ENCODE measurements around the gene MAGI2. TPM values are rescaled to one million over a fixed set of nuclear protein-coding genes. Genes with fewer than 3 reads are reported as not detected.

Gene MAGI2
- total RNA-seq, 1 experiment from 2014 or later = 14.3 TPM

DNA sequence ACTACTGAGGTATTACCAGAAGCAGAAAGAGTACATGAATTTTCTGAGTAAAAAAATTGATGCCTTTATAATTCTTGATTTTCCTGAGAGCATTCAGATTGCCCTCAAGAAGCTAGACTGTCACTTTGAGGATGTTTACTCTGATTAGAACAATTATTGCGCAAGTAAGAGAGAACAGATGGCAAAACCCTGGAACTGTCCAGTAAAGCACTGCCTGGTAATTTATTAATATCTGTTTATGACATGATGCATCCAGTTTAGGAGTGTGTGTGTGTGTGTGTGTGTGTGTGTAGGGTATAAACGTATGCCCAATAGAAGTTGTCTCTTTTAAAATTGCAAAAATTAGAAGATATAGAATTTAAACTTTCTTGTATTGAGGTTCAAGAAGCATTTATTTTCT, 1275.1 kb downstream of the MAGI2 start:
- H3K23ac ChIP-seq (ENCODE audit: insufficient read length, low read depth, low read length) = no peak overlapping the region
- H3K36me3 Mint-ChIP-seq (ENCODE audit: insufficient read depth in 1 of 3, low read depth in 3 of 3) = no peaks in the 10 kb centered on the region
- no CpG with 5 or more reads among the region's 2 CpGs for WGBS (ENCODE audit: extremely low coverage, insufficient read length, low lambda C conversion rate)
- H2BK15ac ChIP-seq (ENCODE audit: low read depth, low read length) = no peak overlapping the region
- no peak overlapping the region for H3K4me2 ChIP-seq (ENCODE audit: insufficient read depth, insufficient read length, low read length)
- no peaks in the 10 kb centered on the region for H3K79me1 ChIP-seq (ENCODE audit: insufficient read depth, low read depth, low read length, poor library complexity, severe bottlenecking)
- no peaks in the 10 kb centered on the region for H3K79me2 ChIP-seq (ENCODE audit: insufficient read depth, low read length)
- H3K9me3 Mint-ChIP-seq = no peaks in the 10 kb centered on the region
- no peak overlapping the region for H3K4ac ChIP-seq (ENCODE audit: low read depth, low read length)
- no peak overlapping the region for H2BK120ac ChIP-seq (ENCODE audit: low read depth, low read length, poor library complexity, severe bottlenecking)
- no peaks in the 10 kb centered on the region for H3K9me3 ChIP-seq (ENCODE audit: control insufficient read depth, low read depth, low read length)
- no peak overlapping the region for H2AK5ac ChIP-seq (ENCODE audit: insufficient read length, low read length)
- no peak overlapping the region for H3K14ac ChIP-seq (ENCODE audit: insufficient read depth, low read length)
- no peak overlapping the region for H2BK20ac ChIP-seq (ENCODE audit: low read depth, low read length, poor library complexity, severe bottlenecking)
- no peaks in the 10 kb centered on the region for H3K27me3 ChIP-seq (ENCODE audit: insufficient read depth, low read length)
- no peaks in the 10 kb centered on the region for H3K23me2 ChIP-seq (ENCODE audit: insufficient read length, low read depth, low read length, poor library complexity, severe bottlenecking)
- no peak overlapping the region for H3K18ac ChIP-seq (ENCODE audit: insufficient read length, low read depth, low read length)
- no peak overlapping the region for H3K27ac ChIP-seq (ENCODE audit: insufficient read length, low read depth, low read length)
- H4K8ac ChIP-seq (replicated peaks; ENCODE audit: insufficient read length, low read depth, low read length) = no peak overlapping the region
- H3K27ac Mint-ChIP-seq = no peak overlapping the region
- no peaks in the 10 kb centered on the region; the same call in 1 of the 2 replicates for H3K4me1 ChIP-seq (ENCODE audit: insufficient read depth, low read length)
- H3K9ac ChIP-seq (ENCODE audit: extremely low read depth, insufficient read length, low read length) = no peak overlapping the region
- DNase-seq = no peak
- TF ChIP-seq, protein P1, sequence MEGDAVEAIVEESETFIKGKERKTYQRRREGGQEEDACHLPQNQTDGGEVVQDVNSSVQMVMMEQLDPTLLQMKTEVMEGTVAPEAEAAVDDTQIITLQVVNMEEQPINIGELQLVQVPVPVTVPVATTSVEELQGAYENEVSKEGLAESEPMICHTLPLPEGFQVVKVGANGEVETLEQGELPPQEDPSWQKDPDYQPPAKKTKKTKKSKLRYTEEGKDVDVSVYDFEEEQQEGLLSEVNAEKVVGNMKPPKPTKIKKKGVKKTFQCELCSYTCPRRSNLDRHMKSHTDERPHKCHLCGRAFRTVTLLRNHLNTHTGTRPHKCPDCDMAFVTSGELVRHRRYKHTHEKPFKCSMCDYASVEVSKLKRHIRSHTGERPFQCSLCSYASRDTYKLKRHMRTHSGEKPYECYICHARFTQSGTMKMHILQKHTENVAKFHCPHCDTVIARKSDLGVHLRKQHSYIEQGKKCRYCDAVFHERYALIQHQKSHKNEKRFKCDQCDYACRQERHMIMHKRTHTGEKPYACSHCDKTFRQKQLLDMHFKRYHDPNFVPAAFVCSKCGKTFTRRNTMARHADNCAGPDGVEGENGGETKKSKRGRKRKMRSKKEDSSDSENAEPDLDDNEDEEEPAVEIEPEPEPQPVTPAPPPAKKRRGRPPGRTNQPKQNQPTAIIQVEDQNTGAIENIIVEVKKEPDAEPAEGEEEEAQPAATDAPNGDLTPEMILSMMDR (conservative IDR thresholded peaks at IDR 0.05) = no peak
- H3K27me3 Mint-ChIP-seq (ENCODE audit: low read depth) = no peaks in the 10 kb centered on the region
- H2BK12ac ChIP-seq (ENCODE audit: insufficient read length, low read depth, low read length) = no peak overlapping the region
- H2AFZ ChIP-seq (ENCODE audit: low read length) = no peak overlapping the region
- no peak overlapping the region for H2BK5ac ChIP-seq (ENCODE audit: insufficient read length, low read length)
- H3T11ph ChIP-seq (ENCODE audit: low read length) = no peak overlapping the region
- no peak overlapping the region for H3K56ac ChIP-seq (ENCODE audit: insufficient read length, low read depth, low read length)
- H4K20me1 ChIP-seq (ENCODE audit: control insufficient read depth, insufficient read depth, insufficient read length) = no peaks in the 10 kb centered on the region
- no peak overlapping the region for H4K5ac ChIP-seq (ENCODE audit: insufficient read length, low read depth, low read length)
- no peak overlapping the region for H4K91ac ChIP-seq (ENCODE audit: insufficient read length, low read depth, low read length)
- peaks cover 14 to 15% of the 10 kb centered on the region in 2 experiments for H3K4me1 Mint-ChIP-seq
- no peak overlapping the region for H3K4me3 Mint-ChIP-seq
